ENCODE data around the gene GABRG3. TPM values are rescaled to one million over a fixed set of nuclear protein-coding genes. Genes with fewer than 3 reads are reported as not detected.

Gene GABRG3
- total RNA-seq, 1 donor: not detected

DNA sequence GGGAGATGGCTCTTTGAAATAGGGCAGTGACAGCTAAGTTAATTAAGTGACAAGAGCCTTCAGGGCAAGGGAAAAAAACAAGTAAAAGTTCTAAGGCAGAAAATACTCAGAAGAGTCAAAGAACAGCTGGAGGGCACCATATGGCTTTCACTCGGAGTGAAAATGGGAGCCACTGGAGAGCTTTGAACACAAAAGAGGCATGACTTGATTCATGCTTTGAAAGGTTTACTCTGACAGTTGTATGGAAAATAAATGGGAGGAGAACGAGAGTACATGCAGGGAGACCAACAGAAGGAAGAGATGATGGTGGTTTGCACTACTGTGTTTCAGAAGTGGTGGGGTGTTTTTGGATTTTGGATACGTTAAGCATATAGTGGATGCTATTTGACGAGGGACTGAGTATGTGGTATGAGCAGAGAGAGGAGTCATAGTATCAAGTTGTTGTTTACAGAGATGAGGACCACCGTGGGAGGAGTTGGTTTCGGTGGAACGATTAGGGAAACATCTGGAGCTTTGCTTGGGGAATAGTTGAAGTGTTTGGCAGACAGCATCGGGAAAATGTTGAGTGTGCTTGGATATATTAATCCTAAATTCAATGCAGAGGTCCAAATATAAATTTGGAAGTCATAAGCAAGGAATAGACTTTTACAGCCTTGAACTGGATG is 411.5 kb downstream of the GABRG3 start:
- DNase-seq (ENCODE audit: low read depth in 2 of 3, low spot score in 2 of 3): no peak

DNA sequence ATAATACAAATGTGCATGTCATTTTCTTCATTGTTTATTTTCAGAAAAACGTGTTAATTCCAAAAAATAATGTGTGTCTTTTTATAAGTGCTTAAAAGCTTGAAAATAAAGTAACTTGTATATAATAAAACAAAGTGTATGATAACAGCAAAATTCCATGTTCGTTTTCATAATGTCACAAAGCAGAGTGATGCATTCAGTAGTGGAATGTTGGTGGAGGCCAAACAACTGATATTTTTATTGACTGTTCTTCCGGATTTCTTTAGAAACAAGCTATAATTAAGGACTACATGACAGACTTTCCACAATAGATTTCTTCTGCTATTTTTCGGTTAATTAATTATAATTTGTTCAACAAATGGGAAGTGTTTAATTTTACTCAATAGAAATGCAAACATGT is 412.7 kb downstream of the GABRG3 start:
- DNase-seq (ENCODE audit: low read depth in 2 of 3, low spot score in 2 of 3): no peak

DNA sequence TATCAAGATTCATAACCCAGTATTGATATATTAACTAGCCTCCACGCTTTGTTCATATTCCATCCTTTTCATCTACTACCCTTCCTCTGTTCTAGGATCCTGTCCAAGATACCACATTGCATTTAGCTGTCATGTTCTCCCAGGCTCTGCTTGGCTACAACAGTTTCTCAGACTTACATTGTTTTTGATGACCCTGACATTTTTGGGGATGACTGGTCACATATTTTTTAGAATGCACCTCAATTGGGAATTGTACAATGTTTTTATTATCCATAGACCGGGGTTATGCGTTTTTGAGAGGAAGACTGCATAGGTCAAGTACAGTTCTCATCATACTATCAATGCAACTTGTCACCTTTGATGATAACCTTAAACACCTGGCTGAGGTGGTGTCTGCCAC is 421.2 kb downstream of the GABRG3 start:
- no peak for DNase-seq (ENCODE audit: low read depth in 2 of 3, low spot score in 2 of 3)

DNA sequence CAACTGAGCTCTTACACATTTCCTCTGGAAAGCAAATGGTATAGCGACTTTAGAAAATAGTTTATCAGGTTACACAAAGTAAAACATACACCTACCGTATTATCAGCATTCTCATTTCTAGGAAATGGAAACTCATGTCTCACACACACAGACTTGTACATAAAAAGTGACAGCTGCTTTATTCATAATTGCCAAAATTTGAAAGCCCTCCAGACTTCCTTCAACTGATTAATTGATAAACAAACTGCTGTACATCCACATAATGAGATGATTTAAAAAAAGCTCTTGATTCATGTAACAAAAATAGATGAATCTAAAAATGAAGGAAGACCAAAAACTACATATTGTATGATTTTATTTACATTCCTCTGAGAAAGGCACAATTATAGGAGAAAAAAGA is 425.5 kb downstream of the GABRG3 start:
- no peak for DNase-seq (ENCODE audit: low read depth in 2 of 3, low spot score in 2 of 3)

DNA sequence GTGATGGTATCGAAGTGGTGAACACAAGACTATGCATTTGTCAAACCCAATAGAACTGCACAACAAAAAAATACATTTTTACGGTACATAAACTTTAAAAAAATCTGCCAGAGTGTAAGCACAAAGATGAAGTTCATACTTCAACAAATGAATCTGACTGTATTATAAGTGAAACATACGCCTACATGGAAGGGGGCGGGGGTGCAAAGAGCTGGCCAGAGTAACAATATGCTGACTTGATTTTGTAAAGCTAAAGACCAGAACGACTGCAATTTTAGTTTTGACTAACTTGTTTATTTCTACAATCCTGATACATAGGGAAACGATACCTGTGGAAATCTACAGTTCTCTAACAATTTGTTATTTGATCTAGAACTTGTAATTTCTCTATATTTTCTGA is 426.0 kb downstream of the GABRG3 start:
- no peak for DNase-seq (ENCODE audit: low read depth in 2 of 3, low spot score in 2 of 3)

DNA sequence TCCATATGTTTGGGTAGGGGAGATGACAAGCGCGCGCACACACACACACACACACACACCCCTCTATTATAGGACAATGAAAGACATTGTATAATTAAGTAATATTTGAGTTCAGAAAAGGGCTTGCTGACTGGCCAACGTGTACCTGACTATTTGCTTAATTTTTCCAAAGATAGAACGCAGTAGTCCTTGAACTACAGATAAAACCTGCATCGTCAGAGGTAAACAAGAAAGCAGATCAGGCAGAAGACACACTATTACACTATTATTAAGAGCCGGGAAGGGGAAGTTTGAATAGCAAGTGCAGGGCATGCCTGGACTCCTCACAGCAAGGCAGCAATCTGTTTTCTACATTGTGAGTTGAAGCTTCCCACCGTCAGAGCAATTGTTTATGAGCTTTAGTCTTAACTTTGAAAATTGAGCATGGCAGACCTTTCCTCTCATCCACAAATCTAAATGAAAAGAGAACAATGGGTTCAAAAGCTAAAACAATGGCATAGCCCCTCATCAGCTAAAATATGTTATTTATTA is 427.7 kb downstream of the GABRG3 start:
- DNase-seq (ENCODE audit: low read depth in 2 of 3, low spot score in 2 of 3): no peak

DNA sequence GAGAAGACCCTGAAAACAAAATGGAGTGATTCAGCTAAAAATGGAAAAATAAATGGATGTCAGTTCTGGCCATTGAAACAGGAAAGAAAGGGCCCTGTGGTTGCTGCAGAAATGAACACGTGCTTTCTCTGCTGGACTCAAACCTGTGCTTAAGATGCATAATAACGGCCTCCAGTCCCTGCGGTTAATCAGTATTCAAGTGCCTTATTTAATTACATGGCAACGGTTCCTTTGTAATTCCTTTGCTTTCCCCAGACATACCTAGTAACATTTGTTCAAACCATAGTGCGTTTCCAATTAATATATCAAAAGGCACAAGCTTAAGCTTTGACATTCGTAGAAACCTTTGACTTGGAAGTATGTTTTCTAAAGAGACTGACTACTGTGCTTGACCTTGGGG is 428.3 kb downstream of the GABRG3 start:
- DNase-seq (ENCODE audit: low read depth in 2 of 3, low spot score in 2 of 3): no peak

DNA sequence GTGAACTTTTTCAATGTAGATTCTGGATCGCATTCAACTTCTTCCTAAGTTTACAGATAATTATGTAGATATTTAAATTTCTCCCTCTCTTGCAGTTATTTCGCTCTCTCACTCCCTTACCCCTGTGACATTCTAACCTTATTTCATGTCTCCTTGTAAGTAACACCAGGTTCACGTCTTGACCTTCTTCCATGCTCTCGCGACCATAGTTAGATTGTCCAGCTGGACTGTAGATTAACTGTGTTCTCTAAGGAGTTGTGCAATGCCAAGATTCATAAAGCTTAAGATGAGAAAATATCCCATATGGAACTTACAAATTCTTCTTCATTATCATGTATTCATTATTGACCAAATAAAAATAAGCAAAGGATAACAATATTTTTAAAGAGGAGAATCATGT is 430.5 kb downstream of the GABRG3 start:
- DNase-seq (ENCODE audit: low read depth in 2 of 3, low spot score in 2 of 3): no peak

DNA sequence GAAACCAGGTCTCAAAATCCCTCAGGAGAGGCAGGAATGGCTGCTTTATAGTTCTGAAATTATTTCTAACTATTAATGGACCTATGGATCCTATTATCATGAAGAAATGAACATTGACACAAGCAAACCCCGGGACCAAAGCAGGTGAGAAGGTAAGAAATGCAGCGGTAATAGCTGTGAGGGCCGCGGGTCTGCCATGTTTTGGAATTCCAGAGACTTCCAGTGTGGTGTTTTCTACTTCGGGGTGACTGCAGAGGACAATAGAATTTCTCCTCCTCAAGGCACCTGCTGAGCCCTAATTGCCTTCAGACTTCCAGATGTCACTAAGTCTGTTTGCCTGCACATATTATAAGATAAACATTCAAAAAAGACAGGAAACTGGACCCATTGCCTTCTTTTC is 437.4 kb downstream of the GABRG3 start:
- DNase-seq (ENCODE audit: low read depth in 2 of 3, low spot score in 2 of 3): no peak

DNA sequence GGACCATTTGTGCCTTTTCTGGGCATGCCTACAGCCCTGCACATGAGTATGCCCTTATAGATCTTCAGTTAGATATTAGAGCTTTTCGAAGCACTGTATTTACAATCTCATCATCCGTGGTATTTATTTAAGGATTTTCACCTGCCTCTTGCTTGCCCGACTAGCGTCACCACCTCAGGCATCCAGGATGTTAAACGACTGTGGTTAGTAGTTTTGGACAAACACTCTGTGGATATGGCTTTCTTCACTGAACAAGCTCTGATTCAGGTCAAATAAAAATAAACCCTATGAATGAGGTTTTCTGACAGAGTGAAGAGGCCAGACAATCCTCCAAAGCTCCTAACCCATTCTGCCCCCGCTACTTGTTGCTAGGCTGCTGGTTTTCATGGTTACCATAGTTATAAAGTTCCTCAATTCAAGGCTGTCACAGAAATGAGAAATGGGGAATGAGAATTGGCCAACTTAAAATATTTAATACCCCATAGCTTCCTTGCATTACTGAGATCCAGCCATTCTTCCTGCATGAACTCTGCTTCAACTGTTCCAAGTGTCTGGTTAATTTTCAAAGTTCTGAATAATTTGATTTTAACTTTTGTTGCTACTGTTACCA is 440.1 kb downstream of the GABRG3 start:
- no peak for DNase-seq (ENCODE audit: low read depth in 2 of 3, low spot score in 2 of 3)

DNA sequence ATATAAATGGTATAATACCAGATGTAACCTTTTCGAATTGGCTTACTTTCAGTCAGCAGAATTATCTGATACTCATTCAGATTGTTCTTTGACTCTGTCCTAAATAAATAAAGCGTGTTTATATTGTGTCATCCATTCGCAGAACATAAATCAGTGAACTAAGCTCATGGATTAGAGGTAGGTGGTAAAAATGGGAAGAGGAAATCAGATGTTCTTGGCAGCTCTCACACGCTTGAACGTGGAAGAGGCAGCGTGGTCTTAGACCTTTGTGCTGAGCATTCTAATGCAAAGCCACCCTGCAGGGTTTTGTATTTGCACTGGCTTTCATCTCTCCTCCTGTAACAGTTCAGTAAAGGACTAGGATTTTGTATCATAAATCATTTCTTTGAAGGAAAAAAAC is 441.4 kb downstream of the GABRG3 start:
- DNase-seq (ENCODE audit: low read depth in 2 of 3, low spot score in 2 of 3): no peak

DNA sequence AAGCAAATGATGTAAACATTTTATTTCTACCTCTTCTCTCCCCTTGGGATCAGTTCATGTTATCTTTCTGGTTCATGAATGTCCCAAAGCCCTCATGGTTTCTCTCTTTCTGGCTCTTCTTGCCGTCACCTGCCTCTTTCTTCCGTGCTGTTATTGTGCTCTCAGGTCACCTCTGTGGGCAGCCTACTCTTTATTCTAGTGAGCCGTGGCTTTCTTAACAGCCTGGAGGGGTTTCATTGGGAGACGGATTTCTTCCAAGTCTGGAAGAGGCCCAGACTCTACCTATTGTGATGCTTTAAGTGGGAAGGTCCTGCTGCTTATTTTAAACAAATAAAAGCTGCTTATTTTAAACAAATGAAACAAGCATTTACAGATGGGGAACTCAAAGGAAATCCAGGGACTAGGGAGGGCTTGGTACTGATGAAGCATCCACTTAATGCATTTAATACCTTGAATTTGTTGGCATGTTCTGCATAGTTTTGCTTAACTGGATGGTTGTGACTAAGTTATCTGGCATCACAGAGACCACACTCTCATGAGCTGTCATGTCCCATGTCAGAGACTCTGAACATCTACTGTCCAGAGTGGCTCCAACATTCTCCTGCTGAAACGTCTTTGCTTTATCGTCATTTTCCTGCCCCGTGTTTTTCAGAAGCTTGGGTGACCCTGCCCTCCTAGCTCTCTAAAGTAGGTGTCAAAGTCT is 443.3 kb downstream of the GABRG3 start:
- DNase-seq (ENCODE audit: low read depth in 2 of 3, low spot score in 2 of 3): no peak

DNA sequence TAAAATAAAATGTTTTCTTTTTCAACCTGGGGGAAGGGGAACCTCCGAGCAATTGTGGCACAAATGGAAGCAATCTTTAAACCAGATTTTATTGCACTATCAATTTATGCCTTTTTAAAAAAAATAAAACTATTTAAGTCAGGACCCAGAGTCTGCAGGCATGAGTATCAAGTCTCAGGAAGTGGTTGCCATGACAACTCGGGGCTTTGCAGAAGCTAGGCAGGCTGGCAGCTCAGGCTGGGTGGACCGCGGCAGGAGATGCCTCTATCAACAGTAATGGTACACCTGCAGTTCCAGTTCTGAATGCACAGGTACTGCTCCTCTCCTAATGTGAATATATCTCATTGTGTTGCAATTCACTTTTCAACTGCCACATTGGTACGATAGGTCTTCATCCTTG is 447.7 kb downstream of the GABRG3 start:
- peak in 1 of 3 donors; percentile 34 for DNase-seq (ENCODE audit: low read depth in 2 of 3, low spot score in 2 of 3)

DNA sequence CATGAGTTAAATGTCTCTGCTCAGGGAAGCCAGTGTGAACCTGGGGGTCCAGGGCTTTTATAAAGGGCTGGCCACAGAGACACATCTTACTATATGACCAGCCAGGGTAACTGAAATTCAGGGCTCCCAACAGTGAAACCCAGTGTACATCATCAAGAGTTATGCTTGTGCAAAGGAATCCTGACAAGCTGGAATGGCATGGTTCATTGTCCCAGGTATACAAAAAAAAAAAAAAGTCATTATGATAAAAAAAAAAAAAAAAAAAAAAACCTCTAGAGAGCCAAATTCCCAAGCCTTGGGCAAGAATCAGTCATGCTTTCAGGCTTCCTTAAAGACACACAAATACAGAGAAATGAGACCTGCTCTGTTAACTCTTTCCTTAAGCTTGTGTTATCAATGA is 452.0 kb downstream of the GABRG3 start:
- DNase-seq (ENCODE audit: low read depth in 2 of 3, low spot score in 2 of 3): no peak

DNA sequence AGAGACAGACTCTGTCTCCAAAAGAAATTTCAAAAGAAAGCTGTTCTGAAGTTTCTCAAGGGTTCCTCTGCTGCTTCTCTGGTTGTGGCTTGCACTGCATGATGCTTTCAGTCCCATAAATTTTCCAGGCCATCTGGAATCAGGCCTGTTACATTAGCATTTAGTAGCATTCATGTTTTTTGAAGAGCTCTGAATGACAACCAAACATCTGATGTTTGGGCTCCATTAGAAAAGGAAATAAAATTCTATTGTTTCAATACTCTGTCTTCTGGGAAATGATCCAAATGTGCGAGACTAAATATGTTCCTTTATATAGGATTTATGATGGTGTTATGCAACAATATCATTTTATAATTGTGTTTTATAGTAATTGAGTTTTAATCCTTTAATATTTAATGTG is 455.8 kb downstream of the GABRG3 start:
- DNase-seq (ENCODE audit: low read depth in 2 of 3, low spot score in 2 of 3): no peak

DNA sequence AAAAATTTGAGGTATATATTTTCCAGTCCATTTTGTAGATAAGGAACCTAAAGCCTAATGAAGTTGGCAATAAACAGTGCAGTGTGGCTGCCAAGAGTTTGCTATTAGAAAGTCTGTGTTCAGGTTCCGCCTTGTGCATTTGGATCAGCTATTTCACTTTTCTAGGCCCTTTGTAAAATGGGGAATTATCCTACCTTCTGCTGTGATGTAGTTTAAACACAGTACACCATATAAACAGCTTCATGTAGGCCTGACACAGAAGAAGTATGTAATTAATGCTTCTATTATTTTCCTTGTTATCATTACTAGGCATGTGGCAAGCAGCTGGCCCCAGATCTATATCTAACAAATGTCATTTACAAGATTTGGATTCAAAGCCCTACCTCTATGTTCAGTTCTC is 456.3 kb downstream of the GABRG3 start:
- no peak for DNase-seq (ENCODE audit: low read depth in 2 of 3, low spot score in 2 of 3)

DNA sequence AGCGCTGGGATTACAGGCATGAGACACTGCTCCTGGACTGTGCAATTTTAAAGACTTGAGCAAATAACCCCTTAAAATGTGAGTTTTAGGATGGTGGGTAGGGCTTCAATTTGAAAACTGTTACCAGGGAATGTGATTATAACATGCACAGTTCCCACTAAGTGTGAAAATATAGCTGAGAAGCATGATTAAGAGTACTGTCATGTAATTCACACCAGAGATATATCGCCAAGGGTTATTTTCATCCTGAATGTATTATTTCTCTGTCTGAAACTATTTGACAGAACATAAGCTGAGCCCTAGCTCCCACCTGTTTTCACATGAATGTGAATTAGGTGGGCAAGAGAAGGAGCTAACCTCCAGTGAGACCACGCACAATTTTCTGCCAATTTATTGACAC is 457.2 kb downstream of the GABRG3 start:
- no peak for DNase-seq (ENCODE audit: low read depth in 2 of 3, low spot score in 2 of 3)

DNA sequence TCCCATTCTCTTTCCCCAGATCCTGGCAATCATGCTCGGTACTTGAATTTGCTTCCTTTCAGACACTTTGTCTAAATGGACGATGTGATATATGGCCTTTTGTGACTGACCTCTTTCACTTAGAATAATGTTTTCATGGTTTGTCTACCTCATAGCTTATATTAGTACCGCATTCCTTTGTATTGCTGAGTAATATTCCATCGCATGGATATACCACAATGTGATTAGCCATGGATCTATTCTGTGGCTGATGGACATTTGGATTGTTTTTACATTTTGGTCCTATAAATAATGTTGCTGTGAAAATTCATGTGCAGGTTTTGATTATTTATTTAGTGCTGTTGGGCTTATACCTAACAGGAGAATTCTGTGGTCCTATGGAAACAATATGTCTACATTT is 458.6 kb downstream of the GABRG3 start:
- no peak for DNase-seq (ENCODE audit: low read depth in 2 of 3, low spot score in 2 of 3)

DNA sequence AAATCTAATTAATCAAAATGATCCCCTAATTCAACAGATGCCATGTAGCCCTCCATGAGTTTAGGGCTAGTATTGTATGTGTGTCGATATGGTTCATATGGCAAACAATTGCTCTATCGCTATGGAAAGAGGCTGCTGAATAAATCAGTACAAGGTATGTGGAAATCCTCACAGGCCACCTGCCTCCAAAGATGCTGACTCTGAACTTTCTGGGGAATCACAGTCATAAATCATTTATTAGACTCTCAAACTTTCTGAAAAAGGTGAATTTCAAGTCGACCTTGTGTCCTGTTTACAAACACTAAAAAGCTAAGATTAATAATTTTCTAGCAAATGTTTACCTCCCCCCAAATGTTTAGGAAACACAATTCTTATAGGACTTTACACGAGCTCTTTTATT is 462.6 kb downstream of the GABRG3 start:
- no peak for DNase-seq (ENCODE audit: low read depth in 2 of 3, low spot score in 2 of 3)

DNA sequence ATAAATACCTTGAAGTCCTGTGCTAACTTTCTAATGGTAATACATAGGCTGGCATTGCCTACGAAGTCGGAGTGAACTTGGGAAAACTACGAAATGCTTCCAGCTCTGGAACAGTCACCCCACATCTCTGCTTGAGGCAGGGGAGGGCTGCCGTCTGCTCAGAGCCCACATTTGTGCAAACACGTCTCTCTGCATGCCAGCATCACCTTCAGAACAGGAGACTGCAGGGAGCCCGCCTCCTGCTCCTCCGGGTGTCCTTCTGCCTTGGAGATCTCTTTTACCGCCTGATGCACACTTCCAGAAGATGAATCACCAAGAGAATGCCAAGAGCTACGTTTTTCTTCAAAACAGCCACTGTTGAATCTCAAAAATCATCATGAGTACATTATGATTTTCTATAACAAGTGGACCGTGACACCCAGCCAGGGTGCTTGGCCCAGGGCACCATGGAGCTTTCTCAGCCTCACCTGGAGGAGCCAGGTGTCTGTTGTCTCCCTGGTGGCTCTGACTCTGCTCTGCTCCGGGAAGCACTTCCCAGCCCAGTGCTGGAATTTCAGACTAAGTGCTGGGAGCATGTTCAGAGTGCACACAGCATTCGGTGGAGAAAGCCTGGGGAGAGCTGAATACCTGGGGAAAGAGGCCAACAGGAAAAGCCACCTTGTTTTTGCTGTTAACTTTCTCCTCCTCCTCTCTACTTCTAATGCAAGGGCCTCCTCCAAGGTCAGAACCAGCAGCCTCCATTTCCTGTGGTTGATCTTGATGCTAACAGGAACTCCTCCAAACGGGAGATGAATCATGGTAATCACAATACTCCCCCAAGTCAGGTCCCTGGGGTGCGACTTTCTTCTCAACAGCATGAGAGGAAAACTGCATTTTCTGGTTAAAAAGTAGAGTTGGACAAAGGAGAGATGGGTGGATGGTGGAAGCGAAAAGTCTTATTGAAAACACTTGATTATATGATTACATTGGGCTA is 467.7 kb downstream of the GABRG3 start:
- no peak for DNase-seq (ENCODE audit: low read depth in 2 of 3, low spot score in 2 of 3)

DNA sequence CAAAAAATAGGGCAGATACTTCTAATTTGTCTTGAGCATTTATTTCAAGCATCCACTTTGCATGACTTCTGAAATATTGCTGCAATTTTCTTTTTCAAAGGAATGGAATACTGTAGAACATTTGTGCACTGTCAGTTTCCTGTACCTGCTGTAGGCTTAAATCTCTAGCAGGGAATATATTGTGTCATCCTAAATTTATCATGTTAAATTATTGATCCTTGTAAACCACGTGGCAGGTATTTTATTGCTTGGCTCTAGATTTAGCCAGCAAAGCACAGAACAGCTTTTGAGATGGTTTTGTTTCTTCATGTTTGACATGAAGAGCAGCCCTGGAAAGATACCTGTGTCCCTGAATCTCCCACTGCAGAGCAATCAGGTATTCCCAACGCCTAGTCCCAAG is 470.1 kb downstream of the GABRG3 start:
- DNase-seq (ENCODE audit: low read depth in 2 of 3, low spot score in 2 of 3): no peak

Data from hematopoietic multipotent progenitor cell (in vitro differentiated cells).